Heart right ventricle (tissue), 16 donors: ENCODE results near the gene RTCA. TPM values are rescaled to one million over a fixed set of nuclear protein-coding genes. Genes with fewer than 3 reads are reported as not detected.

Source experiments
- ATAC-seq, 8 donors: fragments of 200-7000 bp; cut with Tn5 transposase; one replicate each; pipeline ENCODE4 v1.9.1; 2020; ENCODE audit warnings: mild to moderate bottlenecking in 8 of 8, moderate library complexity in 8 of 8, moderate number of reproducible peaks in 1 of 8
- DNase-seq, 2 donors: peaks; one replicate each; pipeline ENCODE4 v3.0.0-alpha.2; 2020
- H3K27ac ChIP-seq, 10 donors: fragments of 200-600 bp; sonication (generic) in 2 of 10; one replicate each; pipeline versions ENCODE4 v1.5.0 to v1.8.0; 2020 to 2022; ENCODE audit warnings: mild to moderate bottlenecking in 3 of 10
- H3K27me3 ChIP-seq, 7 donors: fragments of 200-600 bp; one replicate each; pipeline ENCODE4 v1.8.0; 2021 to 2022; ENCODE audit warnings: mild to moderate bottlenecking in 2 of 7
- H3K36me3 ChIP-seq, 9 donors: fragments of 200-600 bp; sonication (generic) in 1 of 9; one replicate each; pipeline versions ENCODE4 v1.5.0 to v1.8.0; 2020 to 2022; ENCODE audit warnings: mild to moderate bottlenecking in 2 of 9
- H3K4me1 ChIP-seq, 9 donors: fragments of 200-600 bp; sonication (generic) in 1 of 9; one replicate each; pipeline versions ENCODE4 v1.5.0 to v1.8.0; 2020 to 2022; ENCODE audit warnings: mild to moderate bottlenecking in 4 of 9
- H3K4me3 ChIP-seq, 10 donors: fragments of 200-600 bp; sonication (generic) in 2 of 10; one replicate each; pipeline versions ENCODE4 v1.5.0 to v1.8.0; 2020 to 2022; ENCODE audit warnings: mild to moderate bottlenecking in 7 of 10, moderate library complexity in 2 of 10
- H3K9me3 ChIP-seq, 11 donors: fragments of 200-600 bp in 10 of 11; sonication (generic) in 2 of 11; one replicate each; pipeline versions ENCODE4 v1.5.0 to v1.8.0; 2013 to 2022; ENCODE audit warnings: mild to moderate bottlenecking in 2 of 11, control low read depth in 1 of 11, moderate library complexity in 1 of 11
- CTCF ChIP-seq, 9 donors: fragments of 200-600 bp; sonication (generic) in 2 of 9; IDR thresholded peaks; one replicate each; pipeline versions ENCODE4 v1.5.0 to v1.8.0; 2021 to 2022; ENCODE audit warnings: antibody characterized with exemption in 9 of 9, mild to moderate bottlenecking in 5 of 9, moderate library complexity in 1 of 9
- WGBS, 2 donors: extraction: QIAGEN DNeasy Blood & Tissue Kit; methylation state at CpG; one replicate each; pipeline ENCODE4 v1.1.7; 2013; ENCODE audit warnings: inconsistent platforms in 1 of 2; 5-methylcytosine and 5-hydroxymethylcytosine counted together
- intact Hi-C, 10 donors: fragments of 100-400 bp; cut with DNase I; formaldehyde crosslinking; loops; one replicate each; pipeline versions ENCODE4 v1.11.1 to v1.14.2; 2022
- polyA plus RNA-seq, 2 donors: library from polyadenylated mRNA; stranded (reverse); fragments of 200-250 nt; gene quantifications; one replicate each; pipeline ENCODE4 v1.2.3, GENCODE V29; 2013
- total RNA-seq, 10 donors: library from RNA; stranded (reverse); fragmentation: NEBNext Ultra II Directional in 3 of 10; extraction: Animal tissue kit (Norgen Biotek cat#: 25700) in 3 of 10; gene quantifications; one replicate each; pipeline versions ENCODE4 v1.2.1 to v1.2.4, GENCODE V29; 2021 to 2023
- donor health status: Arrhythmogenic right ventricular cardiomyopathy.
- donor health status: ischemic (EF 13 %, LVEDD 7.1; RV severe dilation, severe dysfunction).
- donor health status: healthy with polysubstance abuse.
- donor health status: DM: no; HTN: yes; CAD: no.
- donor health status: DM: no; HTN: no; CAD: no.
- donor health status: ischemic (EF 25% LVEDD 6.9; RV normal size, moderate dysfunction).
- donor health status: ischemic (EF 25% LVEDD 5.7; RV mildly dilated, moderate dysfunction).
- donor health status: healthy.
- donor health status: DM: yes; HTN: yes; CAD: no.
- donor health status: Ischemic cardiomyopathy.
- donor health status: ischemic (EF 35%, LVEDD 5.7; RV mildly dilated, moderate dysfunction).
- donor health status: nonischemic (EF 11% LVEDD 7.7; RV severe dilation, severe dysfunction).
- donor health status: DM: yes; HTN: yes; CAD: no.
- donor health status: PGD.
- donor health status: ischemic (EF 29% LVEDD 5.4; RV normal size, mild dysfunction).
- donor health status: nonischemic (EF 23%, LVEDD 6.1; RV moderate dilation, normal function).

RTCA gene
- total and polyA plus RNA-seq, 12 donors, result 17.1 to 44.8 (median 36.7) TPM

DNA sequence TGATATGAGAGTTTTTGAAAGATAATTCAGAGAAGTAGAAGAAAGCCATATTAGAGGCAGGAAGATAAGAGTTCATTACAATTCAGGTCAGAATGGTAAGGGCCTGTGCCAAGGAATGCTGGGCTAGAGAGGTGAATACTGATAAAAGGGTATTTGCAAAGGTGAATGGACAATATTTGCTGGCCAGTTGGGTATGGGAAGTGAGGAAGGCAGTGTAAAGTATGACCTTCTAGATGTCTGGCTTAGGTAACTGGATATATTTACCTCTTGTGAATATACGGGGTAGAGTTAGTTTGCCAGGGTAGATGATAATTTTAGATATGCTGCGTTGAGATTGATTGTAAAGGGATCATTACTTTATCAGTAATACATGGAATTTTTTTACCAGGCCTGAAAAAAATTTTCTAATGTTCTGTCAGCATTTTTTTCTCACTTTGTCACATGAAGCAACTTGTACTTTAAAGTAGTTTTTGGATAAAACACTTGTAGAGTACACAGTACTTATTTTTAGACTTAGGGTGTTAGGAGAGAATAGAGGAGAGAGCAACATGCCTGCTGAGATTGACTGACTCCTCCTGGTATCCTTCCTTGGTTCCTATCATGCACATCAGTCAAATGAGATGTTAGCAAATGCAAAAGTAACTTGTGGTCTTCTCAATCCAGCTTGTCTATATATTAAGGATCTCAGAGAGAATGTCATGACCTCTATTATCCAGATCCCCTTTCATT is 14.1 kb downstream of the RTCA start:
- H3K27ac ChIP-seq, result peak overlapping the region in 5 of 10 donors; percentile 5 to 52 (median 26)
- DNase-seq, result no peak
- ATAC-seq, result peak in 7 of 8 donors; percentile 65 to 91 (median 72)
- no peak for TF ChIP-seq CTCF (IDR thresholded peaks at IDR 0.05)
- H3K4me1 ChIP-seq, result peaks cover 0 to 23% (median 9%) of the 10 kb centered on the region in 9 donors
- H3K27me3 ChIP-seq, result no peaks in the 10 kb centered on the region
- peaks cover 0 to 100% (median 54%) of the 10 kb centered on the region in 9 donors for H3K36me3 ChIP-seq
- no peaks in the 10 kb centered on the region for H3K9me3 ChIP-seq
- WGBS, 2 donors, result 44 to 68% methylated on average over 2 of the region's 2 CpGs
- intact Hi-C loops, result loop anchor here in 4 of 10 donors (5.0 to 10.0 kb wide), 6 partner anchors 65 to 185 kb away; partner anchors contain the start of genes CDC14A (in 1 of the 4) and LRRC39 (in 1 of the 4)
- no peak overlapping the region for H3K4me3 ChIP-seq

DNA sequence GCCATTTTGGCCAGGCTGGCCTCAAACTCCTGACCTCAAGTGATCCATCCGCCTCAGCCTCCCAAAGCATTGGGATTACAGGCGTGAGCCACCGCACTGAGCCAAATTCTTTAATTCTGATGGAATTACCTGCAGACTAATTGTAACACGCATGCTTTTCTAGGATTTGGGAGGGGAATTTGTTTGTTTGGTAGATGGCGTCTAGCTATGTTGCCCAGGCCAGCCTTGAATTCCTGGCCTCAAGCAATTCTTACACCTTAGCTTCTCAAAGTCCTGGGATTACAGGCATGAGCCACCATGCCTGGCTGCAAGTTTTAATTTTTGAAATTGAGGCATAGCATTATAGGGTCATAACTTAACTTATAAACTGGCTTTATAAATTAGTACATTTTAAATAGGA is 18.6 kb downstream of the RTCA start:
- intact Hi-C loops, result loop anchor here in 1 of 10 donors (5.0 kb wide), 1 partner anchor 178 kb away; no protein-coding TSS in a partner anchor
- ATAC-seq (no peak), DNase-seq (no peak)
- H3K4me3 ChIP-seq, result no peak overlapping the region
- WGBS, 2 donors, result 98 to 99% methylated on average over 5 of the region's 5 CpGs
- no peak overlapping the region for H3K27ac ChIP-seq
- H3K27me3 ChIP-seq, result no peaks in the 10 kb centered on the region
- no peaks in the 10 kb centered on the region for H3K9me3 ChIP-seq
- H3K36me3 ChIP-seq, result peaks cover 0 to 100% (median 40%) of the 10 kb centered on the region in 9 donors
- TF ChIP-seq CTCF (IDR thresholded peaks at IDR 0.05), result no peak
- H3K4me1 ChIP-seq, result peaks cover 0 to 15% (median 9%) of the 10 kb centered on the region in 9 donors

GRCh38 chr1:100287162-100287561 is 21.1 kb downstream of the RTCA start:
- Histone ChIP-seq H3K9me3 (no peaks in the 10 kb centered on the region), H3K4me1 (peaks cover 0 to 4% (median 0%) of the 10 kb centered on the region in 9 donors), H3K36me3 (peaks cover 0 to 100% (median 43%) of the 10 kb centered on the region in 9 donors), H3K27me3 (no peaks in the 10 kb centered on the region), H3K4me3 (no peak overlapping the region), H3K27ac (no peak overlapping the region)
- ATAC-seq, result no peak
- DNase-seq, result no peak
- 99% methylated on average over 3 of the region's 3 CpGs for WGBS, 2 donors
- intact Hi-C loops, result loop anchor here in 1 of 10 donors (5.0 kb wide), 1 partner anchor 170 kb away; no protein-coding TSS in a partner anchor
- no peak for TF ChIP-seq CTCF (IDR thresholded peaks at IDR 0.05)

- intact Hi-C loops, result loop anchor here in 3 of 10 donors (5.0 to 10.0 kb wide), 2 partner anchors 135 to 167 kb away; no protein-coding TSS in a partner anchor
- DNase-seq, result no peak
These were observed 24.3 kb downstream of the RTCA start for GRCh38 chr1:100290291-100290690.

More at GRCh38 chr1:100290291-100290690, 24.3 kb downstream of the RTCA start:
- no peak overlapping the region for H3K4me3 ChIP-seq
- WGBS, 2 donors, result 94 to 98% methylated on average over 2 of the region's 2 CpGs
- ATAC-seq, result no peak
- H3K27ac ChIP-seq, result no peak overlapping the region
- H3K36me3 ChIP-seq, result peaks cover 0 to 97% (median 41%) of the 10 kb centered on the region in 9 donors
- peaks cover 0 to 10% (median 0%) of the 10 kb centered on the region in 9 donors for H3K4me1 ChIP-seq
- H3K27me3 ChIP-seq, result no peaks in the 10 kb centered on the region
- no peak for TF ChIP-seq CTCF (IDR thresholded peaks at IDR 0.05)
- no peaks in the 10 kb centered on the region for H3K9me3 ChIP-seq
